IPS-15b (cell line): ENCODE measurements around the gene CSNK1A1L.

ENCODE experiments used
- H3K27me3 ChIP-seq: one replicate; pipeline ENCODE4 v1.6.1; 2013; ENCODE audit warnings: low read length; ENCODE audit not compliant: control insufficient read depth, insufficient read depth
- H3K36me3 ChIP-seq: one replicate; pipeline ENCODE4 v1.6.1; 2013; ENCODE audit warnings: low read length; ENCODE audit not compliant: control insufficient read depth, insufficient read depth
- H3K4me1 ChIP-seq: one replicate; pipeline ENCODE4 v1.6.1; 2013; ENCODE audit warnings: mild to moderate bottlenecking, low read length; ENCODE audit not compliant: control insufficient read depth, insufficient read depth
- H3K4me3 ChIP-seq: one replicate; pipeline ENCODE4 v1.5.1; 2013; ENCODE audit warnings: low read depth, low read length
- H3K9ac ChIP-seq: one replicate; pipeline ENCODE4 v1.6.1; 2013; ENCODE audit warnings: low read depth, mild to moderate bottlenecking, low read length
- H3K9me3 ChIP-seq: one replicate; pipeline ENCODE4 v1.6.1; 2013; ENCODE audit warnings: mild to moderate bottlenecking, low read length; ENCODE audit not compliant: control insufficient read depth, insufficient read depth

The CSNK1A1L gene

GRCh38 chr13:37106642-37107041 is 1.2 kb upstream of the CSNK1A1L start:
- no peak overlapping the region for H3K4me3 ChIP-seq
- H3K9ac ChIP-seq: no peak overlapping the region
- H3K4me1 ChIP-seq: no peaks in the 10 kb centered on the region
- no peaks in the 10 kb centered on the region for H3K9me3 ChIP-seq
- no peaks in the 10 kb centered on the region for H3K36me3 ChIP-seq
- H3K27me3 ChIP-seq: no peaks in the 10 kb centered on the region

- H3K27me3 ChIP-seq: no peaks in the 10 kb centered on the region
- no peaks in the 10 kb centered on the region for H3K9me3 ChIP-seq
- no peak overlapping the region for H3K4me3 ChIP-seq
- no peaks in the 10 kb centered on the region for H3K36me3 ChIP-seq
- no peaks in the 10 kb centered on the region for H3K4me1 ChIP-seq
- H3K9ac ChIP-seq: no peak overlapping the region
Measured at GRCh38 chr13:37102896-37103295, 2.6 kb downstream of the CSNK1A1L start.

GRCh38 chr13:37101201-37101600 is 4.3 kb downstream of the CSNK1A1L start:
- Histone ChIP-seq H3K4me3 (no peak overlapping the region), H3K4me1 (no peaks in the 10 kb centered on the region), H3K9ac (no peak overlapping the region), H3K9me3 (no peaks in the 10 kb centered on the region), H3K27me3 (no peaks in the 10 kb centered on the region), H3K36me3 (no peaks in the 10 kb centered on the region)

GRCh38 chr13:37100731-37101130 is 4.7 kb downstream of the CSNK1A1L start:
- no peak overlapping the region for H3K9ac ChIP-seq
- H3K36me3 ChIP-seq: no peaks in the 10 kb centered on the region
- H3K4me3 ChIP-seq: no peak overlapping the region
- H3K4me1 ChIP-seq: no peaks in the 10 kb centered on the region
- no peaks in the 10 kb centered on the region for H3K9me3 ChIP-seq
- no peaks in the 10 kb centered on the region for H3K27me3 ChIP-seq

- no peaks in the 10 kb centered on the region for H3K4me1 ChIP-seq
- H3K9ac ChIP-seq: no peak overlapping the region
- no peaks in the 10 kb centered on the region for H3K36me3 ChIP-seq
- H3K9me3 ChIP-seq: no peaks in the 10 kb centered on the region
- no peaks in the 10 kb centered on the region for H3K27me3 ChIP-seq
- no peak overlapping the region for H3K4me3 ChIP-seq
Measured at GRCh38 chr13:37097076-37097475, 8.4 kb downstream of the CSNK1A1L start.

- Histone ChIP-seq H3K9me3 (no peaks in the 10 kb centered on the region), H3K4me1 (no peaks in the 10 kb centered on the region), H3K36me3 (no peaks in the 10 kb centered on the region), H3K27me3 (no peaks in the 10 kb centered on the region), H3K9ac (no peak overlapping the region), H3K4me3 (no peak overlapping the region)
Measured at GRCh38 chr13:37094840-37095239, 10.6 kb downstream of the CSNK1A1L start.

- no peaks in the 10 kb centered on the region for H3K27me3 ChIP-seq
- H3K36me3 ChIP-seq: no peaks in the 10 kb centered on the region
- no peak overlapping the region for H3K9ac ChIP-seq
- H3K9me3 ChIP-seq: no peaks in the 10 kb centered on the region
- no peak overlapping the region for H3K4me3 ChIP-seq
- no peaks in the 10 kb centered on the region for H3K4me1 ChIP-seq
Measured at GRCh38 chr13:37094099-37094498, 11.4 kb downstream of the CSNK1A1L start.

GRCh38 chr13:37091835-37092234 is 13.6 kb downstream of the CSNK1A1L start:
- Histone ChIP-seq H3K27me3 (no peaks in the 10 kb centered on the region), H3K9ac (no peak overlapping the region), H3K4me3 (no peak overlapping the region), H3K4me1 (no peaks in the 10 kb centered on the region), H3K9me3 (no peaks in the 10 kb centered on the region), H3K36me3 (no peaks in the 10 kb centered on the region)

- Histone ChIP-seq H3K4me1 (no peaks in the 10 kb centered on the region), H3K9ac (no peak overlapping the region), H3K27me3 (no peaks in the 10 kb centered on the region), H3K9me3 (no peaks in the 10 kb centered on the region), H3K36me3 (no peaks in the 10 kb centered on the region), H3K4me3 (no peak overlapping the region)
Measured at GRCh38 chr13:37090912-37091311, 14.6 kb downstream of the CSNK1A1L start.

- H3K9me3 ChIP-seq: no peaks in the 10 kb centered on the region
- H3K27me3 ChIP-seq: no peaks in the 10 kb centered on the region
- no peaks in the 10 kb centered on the region for H3K4me1 ChIP-seq
- no peak overlapping the region for H3K4me3 ChIP-seq
- no peaks in the 10 kb centered on the region for H3K36me3 ChIP-seq
- no peak overlapping the region for H3K9ac ChIP-seq
Measured at GRCh38 chr13:37089495-37089894, 16.0 kb downstream of the CSNK1A1L start.

GRCh38 chr13:37087486-37087885 is 18.0 kb downstream of the CSNK1A1L start:
- H3K36me3 ChIP-seq: no peaks in the 10 kb centered on the region
- H3K9ac ChIP-seq: no peak overlapping the region
- no peaks in the 10 kb centered on the region for H3K27me3 ChIP-seq
- H3K4me3 ChIP-seq: no peak overlapping the region
- H3K9me3 ChIP-seq: no peaks in the 10 kb centered on the region
- H3K4me1 ChIP-seq: no peaks in the 10 kb centered on the region

- Histone ChIP-seq H3K27me3 (no peaks in the 10 kb centered on the region), H3K9me3 (no peaks in the 10 kb centered on the region), H3K9ac (no peak overlapping the region), H3K4me3 (no peak overlapping the region), H3K4me1 (no peaks in the 10 kb centered on the region), H3K36me3 (no peaks in the 10 kb centered on the region)
Measured at GRCh38 chr13:37085606-37086005, 19.9 kb downstream of the CSNK1A1L start.

- no peaks in the 10 kb centered on the region for H3K9me3 ChIP-seq
- H3K9ac ChIP-seq: no peak overlapping the region
- no peak overlapping the region for H3K4me3 ChIP-seq
Measured at GRCh38 chr13:37076818-37077217, 28.6 kb downstream of the CSNK1A1L start.

More at GRCh38 chr13:37076818-37077217, 28.6 kb downstream of the CSNK1A1L start:
- H3K36me3 ChIP-seq: no peaks in the 10 kb centered on the region
- no peaks in the 10 kb centered on the region for H3K27me3 ChIP-seq
- no peaks in the 10 kb centered on the region for H3K4me1 ChIP-seq
